Measurements from ENCODE around the gene WDFY2.

The WDFY2 gene

GRCh38 chr13:51778392-51778791, 194.1 kb downstream of the WDFY2 start:
- DNase-seq, result peak; percentile 33

- DNase-seq, result no peak
Observed at GRCh38 chr13:51780099-51780498, 195.8 kb downstream of the WDFY2 start.

- DNase-seq, result no peak
Observed at GRCh38 chr13:51781246-51782022, 197.2 kb downstream of the WDFY2 start.

- no peak for DNase-seq
Observed at GRCh38 chr13:51782026-51782710, 197.9 kb downstream of the WDFY2 start.

GRCh38 chr13:51783428-51784094, 199.3 kb downstream of the WDFY2 start:
- no peak for DNase-seq

GRCh38 chr13:51784097-51784496, 199.8 kb downstream of the WDFY2 start:
- DNase-seq, result no peak

GRCh38 chr13:51785712-51786424, 201.6 kb downstream of the WDFY2 start:
- DNase-seq, result peak; percentile 83

- DNase-seq, result peak; percentile 47
Observed at GRCh38 chr13:51786425-51787265, 202.4 kb downstream of the WDFY2 start.

- no peak for DNase-seq
Observed at GRCh38 chr13:51793570-51794271, 209.5 kb downstream of the WDFY2 start.

- no peak for DNase-seq
Observed at GRCh38 chr13:51794964-51795363, 210.7 kb downstream of the WDFY2 start.

GRCh38 chr13:51795419-51795818, 211.2 kb downstream of the WDFY2 start:
- no peak for DNase-seq

- DNase-seq, result no peak
Observed at GRCh38 chr13:51796546-51796945, 212.3 kb downstream of the WDFY2 start.

- peak; percentile 61 for DNase-seq
Observed at GRCh38 chr13:51797664-51798488, 213.6 kb downstream of the WDFY2 start.

GRCh38 chr13:51799261-51799660, 215.0 kb downstream of the WDFY2 start:
- no peak for DNase-seq

- DNase-seq, result no peak
Observed at GRCh38 chr13:51800486-51800885, 216.2 kb downstream of the WDFY2 start.

- peak; percentile 67 for DNase-seq
Observed at GRCh38 chr13:51801631-51802099, 217.4 kb downstream of the WDFY2 start.

GRCh38 chr13:51802631-51803418, 218.6 kb downstream of the WDFY2 start:
- DNase-seq, result peak; percentile 39

GRCh38 chr13:51803422-51804294, 219.4 kb downstream of the WDFY2 start, which contains the start of gene DHRS12:
DHRS12 (minus strand) TSS chr13:51804163; CDS start chr13:51799659, 4,504 bp downstream.
- DNase-seq, result peak; percentile 69
